Smooth muscle cell (in vitro differentiated cells): Measurements from ENCODE around the gene DNAJC18. TPM values are rescaled to one million over a fixed set of nuclear protein-coding genes. Genes with fewer than 3 reads are reported as not detected.

Experiments
- DNase-seq: peaks from one replicate; lab custom pipeline; 2025; ENCODE audit not compliant: unreplicated experiment; lab: John Stamatoyannopoulos, UW
- H2AFZ ChIP-seq: fragments of 200-600 bp; sonication (generic); 2 replicates; pipeline ENCODE4 v1.6.0; 2016; ENCODE audit warnings: antibody characterized with exemption, low read depth, mild to moderate bottlenecking
- H3F3A ChIP-seq: fragments of 200-600 bp; sonication (generic); 2 replicates; pipeline ENCODE4 v1.6.0; 2017; ENCODE audit warnings: antibody characterized with exemption, low read depth
- H3K27ac ChIP-seq: fragments of 200-600 bp; sonication (generic); 2 replicates; pipeline ENCODE4 v1.5.1; 2016; ENCODE audit warnings: low read depth, mild to moderate bottlenecking
- H3K27me3 ChIP-seq: fragments of 200-600 bp; sonication (generic); 2 replicates; pipeline ENCODE4 v1.6.1; 2016; ENCODE audit warnings: low read depth, mild to moderate bottlenecking
- H3K36me3 ChIP-seq: fragments of 200-600 bp; sonication (generic); 2 replicates; pipeline ENCODE4 v1.5.1; 2016; ENCODE audit warnings: low read depth
- H3K4me1 ChIP-seq: fragments of 200-600 bp; sonication (generic); 2 replicates; pipeline ENCODE4 v1.5.1; 2016; ENCODE audit warnings: low read depth
- H3K4me2 ChIP-seq: fragments of 200-600 bp; sonication (generic); 2 replicates; pipeline ENCODE4 v1.6.0; 2016; ENCODE audit warnings: mild to moderate bottlenecking
- H3K4me3 ChIP-seq: fragments of 200-600 bp; sonication (generic); 2 replicates; pipeline ENCODE4 v1.5.1; 2016; ENCODE audit warnings: mild to moderate bottlenecking
- H3K79me2 ChIP-seq: fragments of 200-600 bp; sonication (generic); 2 replicates; pipeline ENCODE4 v1.6.0; 2016; ENCODE audit warnings: low read depth, mild to moderate bottlenecking
- H3K9ac ChIP-seq: fragments of 200-600 bp; sonication (generic); 2 replicates; pipeline ENCODE4 v1.6.0; 2016; ENCODE audit warnings: low read depth
- H3K9me3 ChIP-seq: fragments of 200-600 bp; sonication (generic); replicated peaks from 2 replicates; pipeline ENCODE4 v1.5.1; 2016; ENCODE audit warnings: low read depth
- H4K20me1 ChIP-seq: fragments of 200-600 bp; sonication (generic); 2 replicates; pipeline ENCODE4 v1.6.0; 2016; ENCODE audit warnings: low read depth
- WGBS: methylation state at CpG from one replicate; pipeline ENCODE4 v1.1.7; 2016; ENCODE audit warnings: low lambda C conversion rate; 5-methylcytosine and 5-hydroxymethylcytosine counted together
- polyA plus RNA-seq: library from polyadenylated mRNA; unstranded; fragments of >200 nt; fragmentation: Nextera tagmentation; extraction: Ambion mirVana; gene quantifications from 2 replicates; pipeline ENCODE4 v1.2.1, GENCODE V29; 2016
- total RNA-seq: library from RNA; depleted of rRNA; stranded (reverse); fragments of >200 nt; gene quantifications from 2 replicates; pipeline ENCODE4 v1.2.3, GENCODE V29; 2014
- TF ChIP-seq, protein P1 (sequence below): fragments of 200-600 bp; sonication (generic); IDR thresholded peaks from 2 replicates; pipeline ENCODE4 v1.5.1; 2017; ENCODE audit warnings: borderline replicate concordance, mild to moderate bottlenecking, antibody characterized with exemption; ENCODE audit not compliant: insufficient read depth, poor library complexity, severe bottlenecking

The DNAJC18 gene
- total and polyA plus RNA-seq, 2 experiments from 2014 or later = 9.6 to 16.9 TPM

DNA sequence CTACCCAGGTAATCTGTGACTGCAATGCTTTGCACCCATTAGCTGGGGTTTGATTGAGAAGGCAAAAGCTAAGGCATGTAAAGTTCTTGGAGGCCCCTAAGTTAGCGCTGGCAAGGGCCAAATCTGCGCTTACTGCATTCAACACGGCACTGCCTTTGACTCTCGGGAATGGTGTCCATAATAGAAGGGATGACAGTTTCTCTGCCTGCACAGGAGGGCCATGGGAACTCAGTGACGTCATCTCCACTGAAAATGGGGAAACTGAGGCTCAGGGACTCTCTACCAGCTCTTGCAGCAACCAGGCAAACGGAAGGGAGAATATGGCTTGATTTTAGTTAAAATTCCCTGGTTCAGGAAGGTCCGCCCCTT lies 35.9 kb downstream of the DNAJC18 start:
- H3K9ac ChIP-seq = peak overlapping the region; percentile 73
- peaks cover 8% of the 10 kb centered on the region for H3K4me1 ChIP-seq
- H3K4me3 ChIP-seq = peak overlapping the region; percentile 50
- no peaks in the 10 kb centered on the region for H4K20me1 ChIP-seq
- peak overlapping the region; percentile 90 for H3K4me2 ChIP-seq
- DNase-seq = no peak
- no peaks in the 10 kb centered on the region for H3K36me3 ChIP-seq
- WGBS = 33% methylated on average over 7 of the region's 7 CpGs
- H2AFZ ChIP-seq = peak overlapping the region; percentile 80
- TF ChIP-seq, protein P1, sequence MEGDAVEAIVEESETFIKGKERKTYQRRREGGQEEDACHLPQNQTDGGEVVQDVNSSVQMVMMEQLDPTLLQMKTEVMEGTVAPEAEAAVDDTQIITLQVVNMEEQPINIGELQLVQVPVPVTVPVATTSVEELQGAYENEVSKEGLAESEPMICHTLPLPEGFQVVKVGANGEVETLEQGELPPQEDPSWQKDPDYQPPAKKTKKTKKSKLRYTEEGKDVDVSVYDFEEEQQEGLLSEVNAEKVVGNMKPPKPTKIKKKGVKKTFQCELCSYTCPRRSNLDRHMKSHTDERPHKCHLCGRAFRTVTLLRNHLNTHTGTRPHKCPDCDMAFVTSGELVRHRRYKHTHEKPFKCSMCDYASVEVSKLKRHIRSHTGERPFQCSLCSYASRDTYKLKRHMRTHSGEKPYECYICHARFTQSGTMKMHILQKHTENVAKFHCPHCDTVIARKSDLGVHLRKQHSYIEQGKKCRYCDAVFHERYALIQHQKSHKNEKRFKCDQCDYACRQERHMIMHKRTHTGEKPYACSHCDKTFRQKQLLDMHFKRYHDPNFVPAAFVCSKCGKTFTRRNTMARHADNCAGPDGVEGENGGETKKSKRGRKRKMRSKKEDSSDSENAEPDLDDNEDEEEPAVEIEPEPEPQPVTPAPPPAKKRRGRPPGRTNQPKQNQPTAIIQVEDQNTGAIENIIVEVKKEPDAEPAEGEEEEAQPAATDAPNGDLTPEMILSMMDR = no peak
- H3F3A ChIP-seq = peaks cover 4% of the 10 kb centered on the region
- no peaks in the 10 kb centered on the region for H3K79me2 ChIP-seq
- peak overlapping the region; percentile 92 for H3K27ac ChIP-seq
- H3K27me3 ChIP-seq = no peaks in the 10 kb centered on the region
- no peaks in the 10 kb centered on the region for H3K9me3 ChIP-seq

DNA sequence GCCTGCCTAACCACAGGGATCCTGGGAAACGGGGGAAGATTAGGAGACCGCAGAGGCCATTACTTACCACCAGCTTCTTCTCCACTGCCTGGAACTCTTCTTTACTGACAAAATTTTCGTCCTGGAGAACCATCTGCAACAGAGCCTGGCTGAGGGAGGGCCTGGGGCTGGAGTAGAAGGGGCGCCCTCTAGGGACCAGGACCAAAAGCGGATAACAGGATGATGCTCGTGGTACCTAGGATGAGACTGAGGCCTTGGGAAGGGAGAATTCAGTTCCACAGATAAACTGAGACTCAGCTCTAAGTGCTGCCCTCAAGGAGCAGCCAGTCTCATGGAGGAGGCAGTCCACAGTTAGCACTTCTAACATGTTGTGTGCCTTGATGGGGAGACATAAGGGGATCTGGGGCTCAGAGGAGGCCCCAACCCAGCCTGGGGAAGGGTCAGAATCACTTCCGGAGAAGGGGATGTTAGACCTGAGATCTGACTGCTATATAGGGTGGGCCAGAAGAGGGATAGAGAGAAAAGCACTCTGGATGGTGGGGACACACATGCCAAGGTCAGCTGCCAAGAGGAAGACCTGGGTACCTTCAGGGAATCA lies 36.7 kb downstream of the DNAJC18 start:
- H3K36me3 ChIP-seq = no peaks in the 10 kb centered on the region
- peak overlapping the region; percentile 90 for H3K4me2 ChIP-seq
- H3K27me3 ChIP-seq = no peaks in the 10 kb centered on the region
- no peaks in the 10 kb centered on the region for H3K9me3 ChIP-seq
- H3K27ac ChIP-seq = peak overlapping the region; percentile 92
- H3K79me2 ChIP-seq = no peaks in the 10 kb centered on the region
- peaks cover 8% of the 10 kb centered on the region for H3K4me1 ChIP-seq
- peaks cover 4% of the 10 kb centered on the region for H3F3A ChIP-seq
- H3K4me3 ChIP-seq = peak overlapping the region; percentile 50
- DNase-seq = no peak
- H3K9ac ChIP-seq = peak overlapping the region; percentile 73
- no peaks in the 10 kb centered on the region for H4K20me1 ChIP-seq
- TF ChIP-seq, protein P1 = peak; percentile 26
- H2AFZ ChIP-seq = no peak overlapping the region
- 80% methylated on average over 7 of the region's 7 CpGs for WGBS

DNA sequence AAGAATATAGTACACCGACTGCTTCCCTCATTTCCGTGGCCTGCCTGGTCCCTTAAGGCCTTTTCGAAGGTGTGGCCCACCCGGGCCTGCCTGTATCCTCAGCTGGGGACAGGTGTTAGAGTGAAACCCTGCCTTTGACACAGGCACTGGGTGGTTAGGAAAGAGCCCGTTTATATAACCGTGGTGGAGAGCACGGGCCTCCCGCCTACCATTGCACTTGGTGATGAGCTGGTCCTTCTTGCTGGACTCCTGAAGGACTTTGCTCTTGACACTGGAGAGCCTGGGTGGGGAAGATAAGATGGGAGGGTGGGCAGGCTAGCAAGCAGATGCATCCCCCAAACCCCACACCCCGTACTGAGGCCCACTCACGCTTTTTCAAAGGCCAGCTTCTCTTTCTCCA lies 37.8 kb downstream of the DNAJC18 start:
- no peak overlapping the region for H3K27ac ChIP-seq
- H2AFZ ChIP-seq = no peak overlapping the region
- no peak overlapping the region for H3K4me3 ChIP-seq
- H3K27me3 ChIP-seq = no peaks in the 10 kb centered on the region
- TF ChIP-seq, protein P1 = no peak
- H3F3A ChIP-seq = peaks cover 4% of the 10 kb centered on the region
- H3K4me2 ChIP-seq = no peak overlapping the region
- H3K9ac ChIP-seq = no peak overlapping the region
- H3K36me3 ChIP-seq = no peaks in the 10 kb centered on the region
- H3K4me1 ChIP-seq = peaks cover 8% of the 10 kb centered on the region
- H3K9me3 ChIP-seq = no peaks in the 10 kb centered on the region
- H3K79me2 ChIP-seq = no peaks in the 10 kb centered on the region
- H4K20me1 ChIP-seq = no peaks in the 10 kb centered on the region
- 96% methylated on average over 10 of the region's 10 CpGs for WGBS
- no peak for DNase-seq

DNA sequence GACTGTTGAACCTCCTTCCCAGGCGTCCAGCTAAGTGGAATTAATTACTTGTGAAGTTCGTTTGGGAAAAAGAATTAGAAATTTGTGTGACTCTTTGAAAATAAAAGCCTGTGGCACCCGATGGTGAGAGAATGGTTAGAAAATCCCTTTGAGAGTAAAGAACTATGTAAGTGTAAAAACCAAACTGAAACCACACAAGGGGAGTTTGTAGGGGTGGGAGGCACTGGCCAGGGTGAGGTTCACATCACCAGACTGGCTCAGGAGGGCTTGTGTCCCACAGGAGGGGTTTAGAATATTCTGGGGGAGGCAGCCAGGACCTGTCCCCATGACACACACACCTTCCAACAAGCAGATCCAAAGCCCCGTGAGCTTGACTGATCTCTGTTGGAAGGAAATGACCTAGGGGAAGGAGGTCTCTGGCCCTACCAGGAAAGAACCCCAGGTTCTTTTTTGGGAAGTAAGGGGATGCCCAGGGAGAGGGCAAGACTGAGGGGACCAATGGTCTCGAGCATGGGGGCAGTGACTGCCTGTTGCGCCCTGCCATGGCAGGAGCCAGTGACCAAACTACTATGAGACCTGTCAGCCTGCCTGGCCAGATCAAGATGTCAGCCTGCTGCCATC lies 39.7 kb downstream of the DNAJC18 start:
- Histone ChIP-seq H3K9ac (no peak overlapping the region), H3K4me1 (peaks cover 6% of the 10 kb centered on the region), H3K9me3 (no peaks in the 10 kb centered on the region), H3K27me3 (no peaks in the 10 kb centered on the region), H3K27ac (no peak overlapping the region), H3K79me2 (no peaks in the 10 kb centered on the region), H3F3A (peaks cover 4% of the 10 kb centered on the region), H3K4me2 (no peak overlapping the region), H4K20me1 (no peaks in the 10 kb centered on the region), H3K36me3 (no peaks in the 10 kb centered on the region), H3K4me3 (no peak overlapping the region), H2AFZ (no peak overlapping the region)
- 94% methylated on average over 6 of the region's 6 CpGs for WGBS
- DNase-seq = no peak
- TF ChIP-seq, protein P1 = no peak
